Panc1 (cell line): ENCODE measurements around the gene FAM187B. TPM values are rescaled to one million over a fixed set of nuclear protein-coding genes. Genes with fewer than 3 reads are reported as not detected.

Experiments used
- ATAC-seq: fragments of 200-7000 bp; cut with Tn5 transposase; 2 replicates; pipeline ENCODE4 v1.9.1; 2020; ENCODE audit warnings: mild to moderate bottlenecking, moderate library complexity
- BruUV-seq: library from RNA; stranded (reverse); fragments of 400-500 nt; replicated peaks from 2 replicates; lab custom pipeline; 2021; lab: Mats Ljungman, UMichigan
- CTCF ChIA-PET: fragments of 300-600 bp; sonication (Branson Sonifier 250); formaldehyde crosslinking; loops from one replicate; lab custom pipeline; 2022; ENCODE audit warnings: antibody characterized with exemption; lab: Charles Lee
- POLR2A ChIA-PET: fragments of 300-600 bp; sonication (Branson Sonifier 250); formaldehyde crosslinking; loops from one replicate; lab custom pipeline; 2022; ENCODE audit warnings: antibody characterized with exemption; lab: Charles Lee
- DNase-seq: peaks from one replicate; pipeline ENCODE4 v3.0.0-alpha.2; 2010; ENCODE audit warnings: low read depth, low spot score
- H3K27ac ChIP-seq: 2 replicates; pipeline ENCODE4 v1.5.1; 2011; ENCODE audit warnings: mild to moderate bottlenecking, low read length, inconsistent platforms
- H3K27me3 ChIP-seq: fragments of 200-500 bp; sonication (Bioruptor generic); 2 replicates; pipeline ENCODE4 v1.6.0; 2014; ENCODE audit warnings: low read length, inconsistent platforms; ENCODE audit not compliant: control insufficient read depth, insufficient read depth
- H3K36me3 ChIP-seq: fragments of 200-500 bp; sonication (Bioruptor generic); 2 replicates; pipeline ENCODE4 v1.5.1; 2014; ENCODE audit warnings: inconsistent platforms, mild to moderate bottlenecking, low read length, moderate library complexity; ENCODE audit not compliant: control insufficient read depth, insufficient read depth
- H3K4me1 ChIP-seq: 2 replicates; pipeline ENCODE4 v1.5.1; 2011; ENCODE audit warnings: inconsistent platforms, mild to moderate bottlenecking, low read length, moderate library complexity; ENCODE audit not compliant: control insufficient read depth, insufficient read depth
- H3K4me3 ChIP-seq, 2 experiments: 2 replicates each; pipeline ENCODE4 v1.5.1; 2011 to 2012; ENCODE audit warnings: low read depth in 2 of 2, low read length in 2 of 2, mild to moderate bottlenecking in 2 of 2, inconsistent platforms in 1 of 2, moderate library complexity in 1 of 2
- H3K9me3 ChIP-seq: fragments of 200-500 bp; sonication (Bioruptor generic); 2 replicates; pipeline ENCODE4 v1.5.1; 2014; ENCODE audit warnings: low read depth, mild to moderate bottlenecking, inconsistent platforms, low read length, moderate library complexity; ENCODE audit not compliant: control insufficient read depth, insufficient read depth
- CTCF ChIP-seq: fragments of 450-650 bp; IDR thresholded peaks from 2 replicates; pipeline ENCODE4 v1.5.1; 2017; ENCODE audit warnings: mild to moderate bottlenecking
- POLR2AphosphoS5 ChIP-seq: IDR thresholded peaks from 2 replicates; pipeline ENCODE4 v1.6.1; 2012; ENCODE audit warnings: mild to moderate bottlenecking, low read depth, low read length, moderate library complexity
- REST ChIP-seq, 2 experiments: IDR thresholded peaks; 2 replicates each; pipeline ENCODE4 v1.6.1; 2011 to 2012; ENCODE audit warnings: low read depth in 2 of 2, control low read depth in 1 of 2, low read length in 1 of 2, mild to moderate bottlenecking in 1 of 2, moderate library complexity in 1 of 2; ENCODE audit not compliant: insufficient read depth in 1 of 2
- TCF7L2 ChIP-seq: IDR thresholded peaks from 2 replicates; pipeline ENCODE4 v1.6.1; 2011; ENCODE audit warnings: mild to moderate bottlenecking, low read depth, low read length, inconsistent platforms
- in situ Hi-C: cut with HindIII; loops from 2 replicates; pipeline ENCODE4 v1.10.0; 2016; ENCODE audit warnings: low sequenced_read_pairs, low pct_unique_long_range_greater_than_20kb
- intact Hi-C: fragments of 100-400 bp; cut with micrococcal nuclease; formaldehyde crosslinking; loops from one replicate; pipeline ENCODE4 v1.10.0; 2022; ENCODE audit not compliant: unreplicated experiment
- total RNA-seq: library from RNA; stranded (reverse); gene quantifications from one replicate; pipeline ENCODE4 v1.2.1, GENCODE V29; 2021; ENCODE audit not compliant: unreplicated experiment

Gene FAM187B
- total RNA-seq, 1 experiment from 2014 or later: not detected

- H3K4me3 ChIP-seq: no peak overlapping the region
- DNase-seq (no peak), ATAC-seq (no peak)
- no peaks in the 10 kb centered on the region for H3K27me3 ChIP-seq
- intact Hi-C loops: no loop called here
- TF ChIP-seq POLR2AphosphoS5: no peak; the same call in 1 of the 2 replicates
- peaks cover 7% of the 10 kb centered on the region; the same call in 1 of the 2 replicates for H3K36me3 ChIP-seq
- in situ Hi-C loops: no loop called here
- ChIA-PET POLR2A (no interaction called here), CTCF (interaction anchor here (0.6 kb wide), 1 partner anchor 229 kb away, joined by 3 read pairs; no protein-coding TSS in a partner anchor)
- no peaks in the 10 kb centered on the region for H3K9me3 ChIP-seq
- H3K27ac ChIP-seq: no peak overlapping the region
- peaks cover 29% of the 10 kb centered on the region for H3K4me1 ChIP-seq
- BruUV-seq: no TSS peak
Measured at GRCh38 chr19:35265900-35266519, 37.5 kb upstream of the FAM187B start.

- TF ChIP-seq TCF7L2 (no peak), CTCF (no peak)
- ATAC-seq (no peak), DNase-seq (no peak)
- Histone ChIP-seq H3K36me3 (peaks cover 3% of the 10 kb centered on the region; the same call in 1 of the 2 replicates), H3K9me3 (no peaks in the 10 kb centered on the region), H3K27ac (no peak overlapping the region), H3K4me3 (no peak overlapping the region), H3K27me3 (no peaks in the 10 kb centered on the region), H3K4me1 (peaks cover 29% of the 10 kb centered on the region)
- intact Hi-C loops (no loop called here), in situ Hi-C loops (no loop called here)
- POLR2A ChIA-PET: interaction anchor here (0.5 kb wide), 1 partner anchor 480 kb away, joined by 5 read pairs; the partner anchor contains the start of genes PSENEN and U2AF1L4
- TSS peak; percentile 42 for BruUV-seq
- CTCF ChIA-PET: interaction anchor here (0.6 kb wide), 1 partner anchor 230 kb away, joined by 3 read pairs; no protein-coding TSS in a partner anchor
Measured at GRCh38 chr19:35265126-35265899, 36.8 kb upstream of the FAM187B start.

- CTCF ChIA-PET: interaction anchor here (0.6 kb wide), 1 partner anchor 27 kb away, joined by 12 read pairs; no protein-coding TSS in a partner anchor
- in situ Hi-C loops: no loop called here
- no TSS peak for BruUV-seq
Measured at GRCh38 chr19:35264268-35265125, 36.0 kb upstream of the FAM187B start.

More at GRCh38 chr19:35264268-35265125, 36.0 kb upstream of the FAM187B start:
- H3K27ac ChIP-seq: peak overlapping the region; percentile 17; the same call in 1 of the 2 replicates
- H3K36me3 ChIP-seq: peaks cover 3% of the 10 kb centered on the region; the same call in 1 of the 2 replicates
- ATAC-seq (no peak), DNase-seq (no peak)
- intact Hi-C loops: no loop called here
- H3K4me3 ChIP-seq: no peak overlapping the region
- no peaks in the 10 kb centered on the region for H3K27me3 ChIP-seq
- POLR2A ChIA-PET: interaction anchor here (0.5 kb wide), 1 partner anchor 481 kb away, joined by 5 read pairs; the partner anchor contains the start of genes PSENEN and U2AF1L4
- H3K9me3 ChIP-seq: no peaks in the 10 kb centered on the region
- peak; percentile 57; the same call in 1 of the 2 replicates for TF ChIP-seq POLR2AphosphoS5
- TF ChIP-seq REST (IDR thresholded peaks at IDR 0.05; ENCODE audit: insufficient read depth in 1 of 2, low read depth in 2 of 2, low read length in 1 of 2): no peak
- H3K4me1 ChIP-seq: peaks cover 29% of the 10 kb centered on the region
